HG03159 (cell line): ENCODE measurements around the gene OR2T4.

Experiments used
- ATAC-seq: cut with Tn5 transposase; IDR thresholded peaks from one replicate; pipeline ENCODE4 v1.9.1; 2021; ENCODE audit warnings: mild to moderate bottlenecking, moderate library complexity; ENCODE audit not compliant: unreplicated experiment

Gene OR2T4, protein sequence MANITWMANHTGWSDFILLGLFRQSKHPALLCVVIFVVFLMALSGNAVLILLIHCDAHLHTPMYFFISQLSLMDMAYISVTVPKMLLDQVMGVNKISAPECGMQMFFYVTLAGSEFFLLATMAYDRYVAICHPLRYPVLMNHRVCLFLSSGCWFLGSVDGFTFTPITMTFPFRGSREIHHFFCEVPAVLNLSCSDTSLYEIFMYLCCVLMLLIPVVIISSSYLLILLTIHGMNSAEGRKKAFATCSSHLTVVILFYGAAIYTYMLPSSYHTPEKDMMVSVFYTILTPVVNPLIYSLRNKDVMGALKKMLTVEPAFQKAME

GRCh38 chr1:248361121-248361715 lies at the start of gene OR2T4:
Gene OR2T4, plus strand, starts transcription at chr1:248361665. Its CDS starts 0 bp downstream, at chr1:248361665.
- ATAC-seq: no peak

GRCh38 chr1:248316796-248317195 lies 44.7 kb upstream of the OR2T4 start:
- ATAC-seq: no peak

DNA sequence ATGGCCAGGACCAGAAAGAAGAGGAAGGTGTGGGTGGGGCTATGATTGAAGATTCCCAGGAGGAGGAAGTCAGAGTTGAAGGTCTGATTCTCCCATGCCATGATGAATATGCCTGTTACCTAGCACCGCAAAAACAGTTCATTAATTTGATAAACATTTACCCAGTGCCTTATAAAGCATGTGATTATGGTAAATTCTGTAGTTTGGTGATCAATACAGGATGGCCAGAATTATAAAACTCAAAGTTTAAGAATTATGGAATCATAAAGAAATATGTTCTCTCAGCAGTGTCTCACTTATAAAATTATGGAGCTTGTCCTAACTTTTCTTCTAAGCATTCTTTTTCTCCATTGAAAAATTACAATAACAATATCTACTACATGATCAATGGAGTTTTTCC lies 37.0 kb upstream of the OR2T4 start, which contains the start of gene OR2M7:
OR2M7 (minus strand) TSS at position 101 of the 400 bp plus-strand sequence; CDS start at position 101, 0 bp downstream.
- ATAC-seq: no peak

DNA sequence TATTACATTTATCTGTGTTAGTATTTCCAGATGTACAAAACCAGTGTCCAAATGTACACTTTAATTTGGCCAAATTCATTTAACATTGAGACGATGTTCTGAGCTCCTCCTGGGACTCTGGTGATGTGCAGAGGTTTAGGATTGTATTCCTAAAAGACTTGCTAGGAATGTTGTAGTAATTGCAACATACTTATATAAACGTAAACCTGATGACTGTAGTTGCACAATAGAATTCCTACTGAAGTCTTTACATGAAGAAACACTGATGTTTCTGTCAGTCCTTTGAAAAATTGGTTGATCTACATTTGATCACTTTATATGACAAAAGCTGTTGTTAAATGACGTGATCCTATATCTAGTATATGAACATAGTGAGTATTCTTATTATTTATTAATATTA lies 18.0 kb upstream of the OR2T4 start:
- no peak for ATAC-seq

GRCh38 chr1:248348475-248348874 lies 13.0 kb upstream of the OR2T4 start, which contains the start of gene OR14C36:
Gene OR14C36, plus strand, starts transcription at chr1:248348775. Its CDS starts 0 bp downstream, at chr1:248348775.
- ATAC-seq: no peak

DNA sequence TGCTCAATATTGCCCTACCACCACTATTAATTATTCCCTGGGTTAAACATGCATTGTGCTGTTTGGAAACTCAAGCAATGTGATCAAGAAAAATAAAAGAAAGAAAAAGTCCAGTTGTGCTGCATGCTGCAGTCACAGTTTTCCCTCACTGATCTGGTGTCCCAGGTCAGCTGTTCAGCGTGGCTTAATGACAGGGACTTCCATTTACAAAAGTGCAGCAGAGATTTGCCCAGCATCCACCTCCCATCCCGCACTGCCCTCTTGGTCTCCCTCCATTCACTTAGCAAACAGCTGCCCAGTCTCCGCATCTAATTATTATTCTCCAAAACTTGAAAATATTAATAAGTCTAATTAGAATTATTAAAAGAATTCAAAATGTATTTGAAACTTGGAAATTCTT lies 2.0 kb upstream of the OR2T4 start:
- no peak for ATAC-seq

DNA sequence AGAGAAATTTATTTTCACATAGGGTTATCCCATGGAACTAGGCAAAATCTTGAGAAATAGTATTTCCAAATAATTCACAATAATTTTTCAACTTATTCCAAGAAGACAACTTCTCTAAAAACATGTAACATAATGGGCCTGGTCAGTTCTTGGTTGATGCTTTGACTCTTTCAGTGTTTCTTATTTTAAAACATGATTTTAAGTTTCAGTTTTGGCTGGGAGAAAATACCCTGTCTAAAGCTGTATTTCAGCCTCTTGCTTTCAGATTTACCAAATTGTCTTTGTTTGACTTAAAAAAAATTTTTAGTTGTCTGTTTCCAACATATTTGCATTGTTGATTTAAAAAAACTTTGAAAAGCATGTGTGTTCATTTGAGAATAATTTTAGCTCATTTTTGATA lies 5.1 kb downstream of the OR2T4 start:
- no peak for ATAC-seq

DNA sequence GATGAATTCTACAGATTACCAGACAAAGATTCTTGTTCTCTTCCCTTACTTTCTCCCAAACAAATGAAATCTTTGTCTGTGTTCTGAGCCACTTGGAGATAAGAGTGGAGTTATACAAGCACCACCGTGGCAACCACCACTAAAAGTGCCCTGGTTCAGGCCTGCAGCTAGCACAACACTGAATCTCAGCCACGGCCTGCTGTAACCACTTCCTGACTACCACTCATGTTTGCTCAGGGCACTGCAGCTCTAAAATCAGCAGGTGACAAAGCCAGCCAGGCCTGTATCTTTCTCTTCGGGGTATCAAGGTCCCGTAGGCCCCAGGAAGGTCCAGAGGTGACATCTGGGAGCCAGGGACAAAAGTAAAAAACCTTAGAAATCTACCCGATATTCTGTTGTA lies 10.9 kb downstream of the OR2T4 start:
- ATAC-seq: no peak

DNA sequence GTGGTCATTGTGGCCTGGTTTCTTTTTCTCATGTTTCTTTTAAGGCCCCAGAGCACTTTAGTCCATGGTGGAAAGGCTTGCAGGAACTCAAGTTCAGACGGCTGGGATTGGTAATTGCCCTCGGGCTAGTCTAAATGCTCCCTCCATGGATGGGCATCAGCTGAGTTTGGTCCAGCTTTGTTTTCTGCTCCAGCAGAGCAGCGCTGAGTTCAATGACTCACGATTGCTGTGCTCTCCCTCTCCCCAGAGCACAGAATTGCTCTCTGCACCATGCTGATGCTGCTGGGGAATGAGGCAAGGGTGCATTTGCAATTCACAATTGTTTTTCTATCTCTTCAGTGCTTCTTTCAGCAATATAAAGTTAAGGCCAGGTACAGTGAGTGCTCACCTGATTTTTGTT lies 12.3 kb downstream of the OR2T4 start:
- ATAC-seq: no peak

DNA sequence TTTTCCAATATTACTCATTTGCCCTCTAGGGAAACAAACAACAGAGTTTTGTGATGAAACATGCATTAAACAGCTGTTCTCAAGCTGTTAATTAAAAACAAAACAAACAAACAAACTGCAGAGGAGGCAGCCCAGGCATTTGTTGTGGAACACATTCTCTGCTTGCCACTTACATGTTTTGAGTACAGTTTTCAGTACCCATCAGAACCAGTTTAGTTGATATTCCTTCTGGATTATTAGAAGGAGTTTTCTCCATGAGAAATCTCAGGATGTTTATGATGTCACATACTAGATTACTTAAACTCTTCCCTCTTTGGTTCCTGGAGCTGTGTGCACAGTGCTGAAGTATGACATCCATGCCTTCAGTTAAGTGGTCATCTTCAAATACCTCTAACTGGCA lies 14.0 kb downstream of the OR2T4 start, which contains the start of gene OR2T6:
OR2T6 (plus strand) TSS at position 301 of the 400 bp plus-strand sequence. CDS start 11,863 bp downstream, outside the sequence.
- ATAC-seq: no peak

DNA sequence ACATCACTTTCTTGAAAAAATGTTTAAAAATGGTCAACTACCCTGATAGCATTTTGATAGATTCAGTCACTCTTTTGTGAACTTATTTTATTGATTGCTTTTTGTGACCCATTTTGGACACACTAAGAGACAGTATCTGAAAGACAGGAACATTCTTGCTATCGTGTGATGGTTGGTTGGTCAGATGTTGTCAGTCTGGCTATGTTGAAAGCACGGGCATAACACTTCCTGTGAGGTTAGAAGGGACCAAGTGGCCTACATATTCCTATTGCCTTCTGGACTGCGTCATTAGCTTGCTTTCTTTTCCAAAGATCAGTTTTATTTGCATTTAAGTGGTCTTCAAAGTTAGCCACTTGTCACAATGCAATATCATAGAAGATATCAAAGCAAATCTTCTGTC lies 15.5 kb downstream of the OR2T4 start:
- ATAC-seq: no peak

- no peak for ATAC-seq
Observed at GRCh38 chr1:248380854-248381253, 19.4 kb downstream of the OR2T4 start.

DNA sequence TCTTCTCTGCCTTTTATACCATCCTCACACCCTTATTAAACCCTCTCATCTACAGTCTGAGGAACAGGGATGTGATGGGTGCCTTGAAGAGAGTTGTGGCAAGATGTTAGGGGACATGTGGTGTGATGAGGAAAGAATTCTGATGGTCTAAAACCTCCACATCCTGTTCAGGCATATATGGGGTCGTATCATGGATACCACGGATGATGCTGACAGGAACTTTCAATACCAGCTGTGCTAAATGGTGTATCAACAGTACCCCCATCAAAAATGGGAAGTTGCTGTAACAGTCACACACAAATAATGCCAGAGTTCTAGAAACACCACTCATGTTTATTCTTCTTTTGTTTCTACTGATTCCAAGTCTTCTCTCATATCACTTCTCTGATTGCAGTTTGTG lies 27.0 kb downstream of the OR2T4 start:
- ATAC-seq: no peak

- ATAC-seq: no peak
Observed at GRCh38 chr1:248393050-248393449, 31.6 kb downstream of the OR2T4 start.

DNA sequence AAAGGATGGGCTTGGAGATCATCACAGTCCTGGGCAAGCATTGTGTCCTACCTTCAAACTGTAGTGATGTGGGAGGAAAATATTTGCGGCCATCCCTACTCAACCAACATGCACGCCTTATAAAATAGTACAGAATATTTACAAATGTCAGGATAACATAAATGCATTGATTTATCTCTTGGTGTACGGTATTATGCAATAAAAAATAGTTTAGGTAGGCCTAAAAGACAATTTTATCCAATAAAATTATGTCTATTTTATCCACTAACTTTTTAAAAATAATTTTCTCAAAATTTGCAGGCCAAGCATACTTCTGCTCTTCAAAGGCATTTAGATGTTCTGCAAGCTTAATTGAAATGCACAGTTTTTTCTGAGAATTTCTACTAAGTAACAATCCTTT lies 41.3 kb downstream of the OR2T4 start, which contains the start of gene OR2T1:
OR2T1 (plus strand) TSS at position 301 of the 400 bp plus-strand sequence. CDS start 3,100 bp downstream, outside the sequence.
- ATAC-seq: no peak

- ATAC-seq: no peak
Observed at GRCh38 chr1:248404024-248404423, 42.6 kb downstream of the OR2T4 start.

DNA sequence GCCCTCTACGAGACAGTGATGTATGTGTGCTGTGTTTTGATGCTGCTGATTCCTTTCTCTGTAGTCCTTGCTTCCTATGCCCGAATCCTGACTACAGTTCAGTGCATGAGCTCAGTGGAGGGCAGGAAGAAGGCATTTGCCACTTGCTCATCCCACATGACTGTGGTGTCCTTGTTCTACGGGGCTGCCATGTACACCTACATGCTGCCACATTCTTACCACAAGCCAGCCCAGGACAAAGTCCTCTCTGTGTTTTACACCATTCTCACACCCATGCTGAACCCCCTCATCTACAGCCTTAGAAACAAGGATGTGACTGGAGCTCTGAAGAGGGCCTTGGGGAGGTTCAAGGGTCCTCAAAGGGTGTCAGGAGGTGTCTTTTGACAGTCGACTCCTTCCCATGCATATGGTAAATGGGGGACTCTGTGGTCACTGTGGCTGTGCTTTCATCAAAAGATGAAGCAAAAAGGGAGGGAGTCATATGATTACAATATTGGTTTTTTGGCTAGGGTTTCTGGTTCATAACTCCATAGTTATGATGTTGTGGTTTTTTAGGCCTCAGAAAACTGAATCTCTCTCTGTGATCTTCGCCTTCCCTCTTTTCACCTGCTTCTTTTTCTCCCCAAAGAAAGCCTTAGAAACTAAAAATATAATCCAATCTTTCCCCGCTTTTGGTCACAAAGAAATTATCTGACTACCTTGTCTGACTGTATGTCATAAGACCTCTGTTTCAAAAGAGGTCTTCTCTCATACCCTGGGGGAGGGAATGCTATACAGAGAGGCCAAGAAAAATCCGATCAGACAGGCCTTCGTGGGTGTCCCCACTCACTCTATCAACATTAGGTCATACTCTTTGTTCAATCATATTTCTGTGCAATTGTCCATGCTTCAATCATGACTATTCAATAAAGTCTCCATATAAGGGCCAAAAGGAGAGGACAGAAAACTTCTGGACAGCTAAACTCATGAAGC lies 45.5 kb downstream of the OR2T4 start:
- no peak for ATAC-seq
